ENCODE data around the gene MYOM3.

Gene MYOM3

GRCh38 chr1:24138476-24139221 lies 26.7 kb upstream of the MYOM3 start:
- DNase-seq = no peak

DNA sequence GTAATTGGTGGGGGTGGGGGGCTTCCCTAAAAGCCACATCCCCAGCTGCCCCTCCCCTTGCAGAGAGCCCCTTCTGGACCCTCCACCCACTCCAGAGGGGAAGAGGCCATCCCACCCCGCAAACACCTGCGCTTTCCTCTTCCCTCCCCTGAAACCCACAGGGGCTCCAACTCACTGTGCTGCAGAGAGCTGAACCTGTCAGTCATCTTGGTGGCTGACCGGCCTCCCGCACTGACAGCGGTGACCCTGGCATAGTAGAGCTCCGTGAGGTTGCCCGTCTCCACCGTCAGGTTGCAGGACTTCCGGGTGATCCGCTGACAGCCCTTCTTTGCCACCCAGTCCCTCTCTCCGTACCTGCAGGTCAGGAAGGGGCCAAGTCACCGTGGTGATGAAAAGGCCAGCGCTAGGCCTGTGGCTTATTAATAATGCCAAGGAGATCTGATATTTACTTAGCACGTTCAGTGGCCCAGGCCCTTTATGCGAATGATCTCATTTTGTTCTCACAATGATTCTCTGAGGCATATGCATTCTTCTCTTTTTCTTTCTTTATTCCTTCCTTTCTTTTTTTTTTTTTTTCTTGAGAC lies 25.1 kb upstream of the MYOM3 start:
- DNase-seq = no peak

DNA sequence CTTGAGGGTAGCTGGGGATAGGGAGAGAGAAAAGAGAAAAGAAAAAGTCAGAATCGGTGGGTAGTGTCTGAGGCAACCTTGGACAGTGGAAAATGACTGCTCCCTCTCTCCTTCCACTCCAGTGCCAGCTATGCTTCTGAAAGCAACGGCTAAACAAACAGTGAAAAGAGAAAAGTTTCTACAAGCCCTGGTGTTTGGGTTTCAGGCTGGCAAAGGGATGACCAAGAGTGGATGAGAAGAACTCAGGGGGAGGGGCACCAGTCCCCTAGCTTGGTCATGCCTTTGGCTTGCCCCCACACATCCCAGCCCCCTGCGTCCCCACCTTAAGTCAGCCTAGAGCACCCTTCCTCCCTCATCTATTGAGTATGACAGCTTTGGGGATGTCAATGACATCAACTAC lies 22.4 kb upstream of the MYOM3 start:
- no peak for DNase-seq

DNA sequence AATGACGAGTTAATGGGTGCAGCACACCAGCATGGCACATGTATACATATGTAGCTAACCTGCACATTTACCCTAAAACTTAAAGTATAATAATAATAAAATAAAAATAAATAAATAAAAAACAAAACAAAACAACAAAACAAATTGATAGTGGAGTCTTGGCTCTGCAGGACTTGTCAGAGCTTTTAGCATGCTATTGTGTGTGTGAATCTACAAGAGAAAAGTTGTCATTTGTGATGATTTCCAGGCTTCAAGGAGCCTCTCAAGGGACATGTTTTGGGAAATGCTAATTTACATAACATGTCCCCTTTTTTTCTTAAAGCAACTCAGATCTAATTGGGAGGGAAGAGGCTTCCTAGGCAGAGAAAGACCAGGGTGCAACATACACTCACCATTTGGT lies 21.9 kb upstream of the MYOM3 start:
- DNase-seq = no peak

GRCh38 chr1:24130385-24130784 lies 18.4 kb upstream of the MYOM3 start:
- no peak for DNase-seq

- DNase-seq = no peak
Observed at GRCh38 chr1:24127801-24128363, 15.9 kb upstream of the MYOM3 start.

- DNase-seq = no peak
Observed at GRCh38 chr1:24127134-24127800, 15.3 kb upstream of the MYOM3 start.

GRCh38 chr1:24126672-24127023 lies 14.7 kb upstream of the MYOM3 start:
- DNase-seq = no peak

DNA sequence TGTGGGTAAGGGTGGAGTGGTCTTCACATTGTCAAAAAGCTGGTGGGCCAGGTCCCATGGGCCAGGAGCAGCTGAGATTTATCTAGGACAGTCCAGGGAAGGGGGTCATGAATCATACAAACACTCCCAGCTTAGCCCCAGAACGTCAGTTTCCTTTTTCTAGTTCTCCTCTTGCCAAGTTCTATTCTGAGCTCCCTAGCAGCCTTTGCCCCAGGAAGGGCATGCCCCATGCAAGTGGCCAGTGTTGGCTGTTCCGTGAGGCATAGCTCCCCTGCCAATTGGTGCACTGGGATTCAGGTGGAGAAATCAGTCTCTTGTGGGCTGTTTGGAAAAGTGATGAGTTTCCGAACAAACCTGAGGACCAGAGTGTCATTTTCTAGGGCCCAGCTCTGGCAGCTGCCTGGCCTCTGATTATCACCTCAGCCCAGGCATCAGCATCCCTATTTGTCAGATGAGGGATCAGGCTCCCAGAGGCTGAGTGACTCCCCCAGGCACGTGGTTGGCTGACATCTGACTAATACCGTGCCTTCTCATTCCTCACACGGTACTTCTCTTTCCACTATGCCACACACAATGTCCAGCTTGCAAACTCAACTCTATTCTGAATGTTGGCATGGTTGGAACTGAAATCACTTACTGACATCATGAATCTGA lies 14.2 kb upstream of the MYOM3 start:
- DNase-seq = no peak

- no peak for DNase-seq
Observed at GRCh38 chr1:24125456-24125855, 13.5 kb upstream of the MYOM3 start.

DNA sequence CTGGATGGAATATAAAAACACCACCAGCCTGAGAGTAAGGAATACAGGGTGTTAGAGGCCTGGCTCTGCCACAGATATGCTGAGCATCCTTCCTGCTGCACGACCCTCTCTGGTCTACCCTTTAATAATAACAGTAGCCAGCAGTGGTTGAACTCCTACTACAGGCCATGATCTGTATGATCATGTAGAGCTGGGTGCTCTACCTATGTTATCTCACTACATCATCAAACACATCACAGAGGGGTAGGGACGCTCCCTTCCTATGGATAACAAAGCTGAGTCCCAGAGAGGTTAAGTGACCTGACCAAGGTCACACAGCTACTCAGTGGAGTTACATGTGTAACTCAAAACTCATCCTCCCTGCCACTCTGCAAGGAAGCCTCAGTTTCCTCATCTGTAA lies 13.0 kb upstream of the MYOM3 start:
- DNase-seq = no peak

DNA sequence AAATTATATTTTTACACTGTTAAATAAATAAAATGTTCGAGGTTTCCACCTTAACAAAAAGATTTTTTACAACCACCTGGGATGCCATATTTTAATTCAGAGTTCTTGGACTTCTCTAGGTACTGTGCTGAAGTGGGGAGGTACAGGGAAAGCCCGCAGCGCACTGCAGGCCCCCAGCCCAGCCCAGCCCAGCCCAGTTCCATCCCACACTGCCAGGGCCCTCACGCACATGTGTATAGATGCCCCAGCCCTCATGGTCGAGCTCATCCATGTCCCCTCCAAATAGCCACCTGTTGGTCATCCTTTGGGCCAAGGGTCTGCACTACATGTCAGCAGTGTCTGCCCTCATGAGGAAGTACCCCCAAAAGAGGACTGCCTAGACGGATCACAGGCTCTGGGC lies 11.7 kb upstream of the MYOM3 start:
- DNase-seq = no peak

GRCh38 chr1:24122776-24123175 lies 10.8 kb upstream of the MYOM3 start:
- DNase-seq = no peak

DNA sequence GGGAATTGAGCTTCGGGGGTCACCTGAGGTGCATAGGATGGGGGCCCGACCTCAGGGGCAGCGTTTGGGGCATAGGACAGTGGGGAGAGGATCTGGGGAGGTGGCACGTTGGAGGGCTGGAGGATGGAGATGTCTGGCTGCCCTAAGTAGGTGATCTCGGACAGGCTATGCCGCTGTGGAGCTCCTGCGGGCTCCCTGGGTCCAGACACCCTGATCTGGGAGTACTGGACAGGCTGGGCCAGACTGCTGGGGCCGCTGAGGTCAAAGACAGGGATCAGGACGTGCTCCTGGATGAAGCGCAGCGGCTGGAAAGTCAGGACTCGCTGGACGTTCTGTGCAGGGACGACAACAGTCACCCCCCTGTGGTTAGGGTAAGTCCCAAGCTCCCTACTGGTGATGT lies 9.5 kb upstream of the MYOM3 start:
- DNase-seq = no peak

- DNase-seq = no peak
Observed at GRCh38 chr1:24120965-24121364, 9.0 kb upstream of the MYOM3 start.

DNA sequence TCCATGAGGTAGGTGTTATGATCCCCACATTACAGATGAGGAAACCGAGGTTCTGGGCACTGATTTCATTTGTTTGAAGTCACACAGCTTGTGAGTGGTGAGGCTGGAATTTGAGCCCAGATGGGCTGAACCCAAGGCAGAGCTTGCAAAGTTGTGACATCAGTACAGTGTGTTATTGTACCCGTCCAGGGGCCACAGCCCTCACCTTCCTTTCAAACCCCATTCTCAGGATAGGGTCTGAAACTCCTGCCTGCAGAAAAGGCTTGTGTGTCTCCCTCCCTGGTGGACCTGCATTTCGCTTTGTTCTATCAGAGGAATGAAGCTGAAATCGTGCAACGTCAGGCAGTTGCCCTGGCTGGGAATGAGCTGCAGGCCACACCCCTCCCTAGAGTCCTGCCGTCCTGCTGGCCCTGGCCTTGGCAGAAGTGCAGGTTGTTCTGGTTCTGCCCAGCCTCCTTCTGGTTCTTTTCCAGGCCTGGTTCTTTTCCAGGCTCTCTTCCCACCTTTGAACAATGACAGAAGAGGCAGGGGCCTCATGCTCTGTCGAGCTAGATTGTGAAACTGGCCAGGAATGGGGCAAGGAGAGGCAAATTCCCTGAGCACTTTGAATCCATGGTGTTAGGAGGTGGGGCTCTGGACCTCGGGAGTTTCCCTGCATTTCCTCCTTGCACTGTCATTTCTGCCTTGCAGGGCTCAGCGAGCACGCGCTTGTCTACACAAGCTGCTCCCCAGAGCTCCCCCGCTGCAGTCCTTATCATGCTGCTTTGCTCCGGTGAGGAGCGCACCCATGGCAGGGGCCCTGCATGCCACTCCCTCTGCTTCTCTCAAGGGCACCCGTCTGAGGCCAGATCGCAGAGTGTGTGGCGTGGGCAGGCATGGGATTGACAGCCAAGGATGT lies 8.2 kb upstream of the MYOM3 start:
- no peak for DNase-seq

- no peak for DNase-seq
Observed at GRCh38 chr1:24119489-24119858, 7.5 kb upstream of the MYOM3 start.

DNA sequence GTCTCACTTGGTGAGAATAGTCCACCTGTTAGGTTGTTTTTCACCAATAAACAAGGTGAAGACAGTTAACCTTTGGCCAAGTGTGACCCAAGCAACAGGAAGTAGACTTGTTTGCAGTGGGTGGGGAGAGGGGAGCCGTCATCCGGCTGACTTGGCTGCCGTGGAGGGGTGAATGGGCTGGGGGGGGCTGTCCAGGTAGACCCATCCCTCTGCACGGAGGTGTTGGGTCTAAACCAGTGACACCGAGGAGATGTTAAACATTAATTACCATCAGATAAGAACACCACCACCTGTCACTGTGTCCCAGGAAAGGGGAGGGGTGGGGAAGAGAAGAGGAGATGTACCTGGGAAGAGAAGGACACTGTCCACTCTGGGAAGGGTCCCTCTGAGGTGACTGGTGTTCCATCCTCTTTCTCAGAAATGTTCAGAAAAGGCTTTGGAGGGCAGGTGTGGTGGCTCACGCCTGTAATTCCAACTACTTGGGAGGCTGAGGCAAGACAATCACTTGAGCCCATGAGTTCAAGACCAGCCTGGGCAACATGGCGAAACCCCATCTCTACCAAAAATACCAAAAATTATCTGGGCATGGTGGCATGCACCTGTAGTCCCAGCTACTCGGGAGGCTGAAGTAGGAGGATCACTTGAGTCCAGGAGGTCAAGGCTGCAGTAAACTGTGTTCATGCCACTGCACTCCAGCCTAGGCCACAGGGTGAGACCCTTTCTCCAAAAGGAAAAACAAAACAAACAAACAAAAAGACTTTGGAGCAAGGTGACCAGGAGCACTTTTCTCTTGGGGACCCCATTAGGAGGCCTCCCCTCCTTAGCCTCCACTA lies 6.7 kb upstream of the MYOM3 start:
- DNase-seq = no peak

- no peak for DNase-seq
Observed at GRCh38 chr1:24117722-24118409, 5.9 kb upstream of the MYOM3 start.

DNA sequence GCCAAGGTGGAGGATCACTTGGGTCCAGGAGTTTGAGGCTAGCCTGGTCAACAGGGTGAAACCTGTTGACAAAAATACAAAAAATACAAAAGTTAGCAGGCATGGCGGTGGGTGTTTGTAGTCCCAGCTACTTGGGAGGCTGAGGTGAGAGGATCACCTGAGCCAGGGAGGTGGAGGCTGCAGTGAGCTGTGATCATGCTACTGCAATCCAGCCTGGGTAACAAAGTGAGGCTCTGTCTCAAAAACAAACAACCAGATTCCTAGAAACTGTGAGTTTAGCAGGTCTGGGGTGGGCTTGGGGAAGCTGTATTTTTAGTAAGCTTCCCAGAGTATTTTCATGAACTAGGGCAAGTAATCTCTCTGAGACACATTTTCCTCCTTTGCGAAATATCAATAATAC lies 5.2 kb upstream of the MYOM3 start:
- DNase-seq = no peak

DNA sequence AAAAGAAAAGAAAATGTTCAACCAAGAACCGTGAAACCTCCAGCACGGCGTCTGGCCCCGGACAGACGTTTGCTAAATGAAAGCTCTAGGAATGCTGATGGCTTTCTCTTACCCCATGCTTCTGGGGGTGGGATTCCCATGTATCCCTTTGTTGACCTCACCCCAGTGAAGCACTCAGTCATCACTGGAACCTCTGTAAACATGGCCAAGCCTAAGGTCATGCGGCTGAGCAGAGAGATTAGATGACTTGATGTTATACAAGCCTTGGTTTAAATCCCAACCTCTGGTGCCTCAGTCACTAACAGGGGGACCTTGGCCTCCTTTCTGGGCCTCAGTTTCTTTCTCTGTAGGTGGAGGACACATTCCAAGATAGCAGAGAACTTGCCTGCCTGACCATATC lies 2.8 kb upstream of the MYOM3 start:
- DNase-seq = no peak

All from activated T-cell treated with anti-CD3 and anti-CD28 coated beads for 4 hours (primary cell).